ENCODE results near the gene CSRP1.

GRCh38 chr1:201433609-201434008 is 73.3 kb downstream of the CSRP1 start:
- TF ChIP-seq TAF1 (IDR thresholded peaks at IDR 0.05; ENCODE audit: borderline replicate concordance, insufficient read depth, low read length) (no peak), POLR2AphosphoS5 (IDR thresholded peaks at IDR 0.05; ENCODE audit: low read depth, low read length) (no peak)
